NT2/D1 (cell line): ENCODE results near the gene FAM171A1.

ENCODE experiments used
- DNase-seq: peaks from one replicate; pipeline ENCODE4 v3.0.0-alpha.2; 2011; ENCODE audit warnings: low read depth, low spot score
- H3K27me3 ChIP-seq: 2 replicates; pipeline ENCODE4 v1.6.0; 2011; ENCODE audit warnings: mild to moderate bottlenecking; ENCODE audit not compliant: insufficient read length, insufficient read depth
- H3K36me3 ChIP-seq: 2 replicates; pipeline ENCODE4 v1.6.1; 2011; ENCODE audit warnings: mild to moderate bottlenecking, low read length, mixed read lengths; ENCODE audit not compliant: insufficient read depth, insufficient read length
- H3K4me1 ChIP-seq: 2 replicates; pipeline ENCODE4 v1.5.1; 2011; ENCODE audit not compliant: insufficient read depth, insufficient read length
- H3K4me3 ChIP-seq: 2 replicates; pipeline ENCODE4 v1.5.1; 2011; ENCODE audit warnings: low read depth; ENCODE audit not compliant: insufficient read length
- H3K9ac ChIP-seq: 2 replicates; pipeline ENCODE4 v1.6.0; 2011; ENCODE audit warnings: low read depth; ENCODE audit not compliant: insufficient read length
- H3K9me3 ChIP-seq: 2 replicates; pipeline ENCODE4 v1.5.1; 2011; ENCODE audit warnings: mild to moderate bottlenecking, low read length; ENCODE audit not compliant: insufficient read depth
- SUZ12 ChIP-seq: IDR thresholded peaks from 2 replicates; pipeline ENCODE4 v1.6.1; 2011; ENCODE audit not compliant: insufficient read length, insufficient read depth; ENCODE audit errors: extremely low read depth
- YY1 ChIP-seq: IDR thresholded peaks from 2 replicates; pipeline ENCODE4 v1.6.1; 2011; ENCODE audit not compliant: insufficient read length, insufficient read depth
- ZNF274 ChIP-seq: IDR thresholded peaks from 2 replicates; pipeline ENCODE4 v1.6.1; 2011; ENCODE audit warnings: mild to moderate bottlenecking, low read depth, low read length

FAM171A1 gene

GRCh38 chr10:15296701-15297100 is 74.4 kb downstream of the FAM171A1 start:
- Histone ChIP-seq H3K4me1 (no peaks in the 10 kb centered on the region), H3K36me3 (no peaks in the 10 kb centered on the region), H3K9me3 (no peaks in the 10 kb centered on the region), H3K4me3 (no peak overlapping the region), H3K9ac (no peak overlapping the region), H3K27me3 (no peaks in the 10 kb centered on the region)
- no peak for DNase-seq
- TF ChIP-seq ZNF274 (no peak), SUZ12 (no peak)

- Histone ChIP-seq H3K9me3 (no peaks in the 10 kb centered on the region), H3K4me1 (peaks cover under 1% of the 10 kb centered on the region), H3K36me3 (no peaks in the 10 kb centered on the region), H3K4me3 (no peak overlapping the region), H3K9ac (no peak overlapping the region), H3K27me3 (no peaks in the 10 kb centered on the region)
- no peak for TF ChIP-seq ZNF274
- no peak for DNase-seq
Measured at GRCh38 chr10:15295537-15296325, 75.4 kb downstream of the FAM171A1 start.

- no peak for DNase-seq
- no peaks in the 10 kb centered on the region for H3K36me3 ChIP-seq
- no peak overlapping the region for H3K9ac ChIP-seq
- TF ChIP-seq YY1 (no peak), SUZ12 (no peak), ZNF274 (no peak)
- H3K27me3 ChIP-seq, result no peaks in the 10 kb centered on the region
- no peak overlapping the region for H3K4me3 ChIP-seq
- H3K9me3 ChIP-seq, result no peaks in the 10 kb centered on the region
- H3K4me1 ChIP-seq, result peaks cover 6% of the 10 kb centered on the region
Measured at GRCh38 chr10:15293862-15294842, 76.9 kb downstream of the FAM171A1 start.

- Histone ChIP-seq H3K4me1 (peaks cover 6% of the 10 kb centered on the region), H3K36me3 (no peaks in the 10 kb centered on the region), H3K9me3 (no peaks in the 10 kb centered on the region), H3K27me3 (no peaks in the 10 kb centered on the region), H3K4me3 (no peak overlapping the region), H3K9ac (no peak overlapping the region)
- no peak for DNase-seq
- TF ChIP-seq YY1 (no peak), SUZ12 (no peak), ZNF274 (no peak)
Measured at GRCh38 chr10:15290671-15291070, 80.4 kb downstream of the FAM171A1 start.

- Histone ChIP-seq H3K4me1 (peaks cover 6% of the 10 kb centered on the region), H3K4me3 (no peak overlapping the region), H3K9ac (no peak overlapping the region), H3K27me3 (no peaks in the 10 kb centered on the region), H3K36me3 (no peaks in the 10 kb centered on the region), H3K9me3 (no peaks in the 10 kb centered on the region)
- DNase-seq, result no peak
- no peak for TF ChIP-seq YY1
- no peak for TF ChIP-seq SUZ12
- no peak for TF ChIP-seq ZNF274
Measured at GRCh38 chr10:15290150-15290549, 80.9 kb downstream of the FAM171A1 start.

GRCh38 chr10:15280974-15281373 is 90.1 kb downstream of the FAM171A1 start:
- no peaks in the 10 kb centered on the region for H3K27me3 ChIP-seq
- H3K9ac ChIP-seq, result no peak overlapping the region
- H3K36me3 ChIP-seq, result peaks cover 62% of the 10 kb centered on the region
- DNase-seq, result no peak
- no peak overlapping the region for H3K4me3 ChIP-seq
- no peaks in the 10 kb centered on the region for H3K4me1 ChIP-seq
- no peak for TF ChIP-seq SUZ12
- TF ChIP-seq YY1, result no peak
- TF ChIP-seq ZNF274, result no peak
- H3K9me3 ChIP-seq, result no peaks in the 10 kb centered on the region

GRCh38 chr10:15280462-15280861 is 90.6 kb downstream of the FAM171A1 start:
- no peak overlapping the region for H3K4me3 ChIP-seq
- no peaks in the 10 kb centered on the region for H3K9me3 ChIP-seq
- peaks cover 67% of the 10 kb centered on the region for H3K36me3 ChIP-seq
- H3K4me1 ChIP-seq, result no peaks in the 10 kb centered on the region
- no peak for DNase-seq
- no peak overlapping the region for H3K9ac ChIP-seq
- TF ChIP-seq ZNF274, result no peak
- TF ChIP-seq YY1, result no peak
- no peak for TF ChIP-seq SUZ12
- no peaks in the 10 kb centered on the region for H3K27me3 ChIP-seq
